Adrenal gland (tissue), 12 donors: Measurements from ENCODE around the gene WWOX. TPM values are rescaled to one million over a fixed set of nuclear protein-coding genes. Genes with fewer than 3 reads are reported as not detected.

Experiments
- DNase-seq, 7 donors: peaks; one replicate each; pipeline ENCODE4 v3.0.0-alpha.2; 2019 to 2020
- H3K27ac ChIP-seq, 5 donors: fragments of 200-600 bp; sonication (generic) in 4 of 5; 1 replicate in 3 of 5; 2 replicates in 2 of 5; pipeline versions ENCODE4 v1.5.1 to v1.8.0; 2016 to 2020; ENCODE audit warnings: mild to moderate bottlenecking in 1 of 5
- H3K27me3 ChIP-seq: fragments of 200-600 bp; 2 replicates; pipeline ENCODE4 v1.8.0; 2021
- H3K36me3 ChIP-seq, 2 donors: fragments of 200-600 bp; replicated peaks in 1 of 2; 1 replicate in 1 of 2; 2 replicates in 1 of 2; pipeline versions ENCODE4 v1.5.1 to v1.8.0; 2018 to 2022
- H3K4me1 ChIP-seq, 2 donors: fragments of 200-600 bp; replicated peaks in 1 of 2; 1 replicate in 1 of 2; 2 replicates in 1 of 2; pipeline versions ENCODE4 v1.5.1 to v1.8.0; 2018 to 2021
- H3K4me3 ChIP-seq, 4 donors: fragments of 200-600 bp; sonication (generic) in 3 of 4; one replicate each; pipeline ENCODE4 v1.5.1; 2016 to 2018
- H3K9me3 ChIP-seq, 3 donors: fragments of 200-600 bp; sonication (generic) in 1 of 3; replicated peaks in 1 of 3; 1 replicate in 2 of 3; 2 replicates in 1 of 3; pipeline versions ENCODE4 v1.5.1 to v1.8.0; 2016 to 2021
- CTCF ChIP-seq, 6 experiments: fragments of 450-650 bp in 4 of 6; fragments of 200-600 bp in 2 of 6; sonication (generic) in 1 of 6; IDR thresholded peaks; 1 replicate in 5 of 6; 2 replicates in 1 of 6; pipeline versions ENCODE4 v1.5.1 to v1.8.0; 2016 to 2021; ENCODE audit warnings: antibody characterized with exemption in 6 of 6, mild to moderate bottlenecking in 2 of 6, moderate library complexity in 1 of 6
- POLR2A ChIP-seq, 2 donors: fragments of 450-650 bp; IDR thresholded peaks; one replicate each; pipeline ENCODE4 v1.6.1; 2017; ENCODE audit warnings: antibody characterized with exemption in 2 of 2, mild to moderate bottlenecking in 2 of 2, moderate library complexity in 1 of 2
- WGBS, 4 donors: extraction: QIAGEN DNeasy Blood & Tissue Kit in 2 of 4; methylation state at CpG; one replicate each; pipeline versions ENCODE4 v1.1.5 to v1.1.7; 2013 to 2017; 5-methylcytosine and 5-hydroxymethylcytosine counted together
- intact Hi-C, 2 donors: fragments of 100-400 bp; cut with DNase I; formaldehyde crosslinking; loops; one replicate each; pipeline versions ENCODE4 v1.14.1 to v1.15.0; 2022 to 2023
- polyA plus RNA-seq, 3 donors: library from polyadenylated mRNA; stranded (reverse); fragments of 200-250 nt in 2 of 3; fragments of 350-450 nt in 1 of 3; fragmentation: Illumina TruSeq in 1 of 3; extraction: RNeasy Lipid Tissue Mini Kit (QIAGEN cat#74804) in 1 of 3; gene quantifications; one replicate each; pipeline ENCODE4 v1.2.3, GENCODE V29; 2013 to 2014
- total RNA-seq, 9 donors: library from RNA; depleted of rRNA in 4 of 9; stranded (reverse); fragments of >200 nt in 4 of 9; fragments of 120-200 nt in 1 of 9; fragmentation: NEBNext Ultra II Directional in 1 of 9; extraction: Animal tissue kit (Norgen Biotek cat#: 25700) in 1 of 9; gene quantifications; one replicate each; pipeline versions ENCODE4 v1.1.0 to v1.2.4, GENCODE V29; 2013 to 2023
- donor health status: healthy with polysubstance abuse.
- donor health status: Bipolar disorder and iron deficiency.
- donor health status: DM: yes; HTN: yes; CAD: no.
- donor health status: DM: no; HTN: no; CAD: no.
- donor health status: DM: no; HTN: no; CAD: no.
- donor health status: DM: yes; HTN: yes; CAD: no.

The WWOX gene
- total and polyA plus RNA-seq, 12 donors, result 11.8 to 74.6 (median 20.5) TPM

GRCh38 chr16:78390508-78391324 lies 291.3 kb downstream of the WWOX start:
- TF ChIP-seq CTCF (IDR thresholded peaks at IDR 0.05), result no peak
- H3K4me1 ChIP-seq, result no peaks in the 10 kb centered on the region
- H3K27me3 ChIP-seq, result no peaks in the 10 kb centered on the region
- H3K4me3 ChIP-seq, result no peak overlapping the region
- H3K9me3 ChIP-seq, result no peaks in the 10 kb centered on the region
- H3K27ac ChIP-seq, result no peak overlapping the region
- DNase-seq, result no peak
- no peaks in the 10 kb centered on the region for H3K36me3 ChIP-seq
- intact Hi-C loops, result no loop called here
- WGBS, 4 donors, result 87 to 95% (median 91%) methylated on average over 7 of the region's 7 CpGs

- no peak overlapping the region for H3K27ac ChIP-seq
- no peaks in the 10 kb centered on the region for H3K27me3 ChIP-seq
- H3K4me3 ChIP-seq, result no peak overlapping the region
- H3K9me3 ChIP-seq, result no peaks in the 10 kb centered on the region
- no peaks in the 10 kb centered on the region for H3K4me1 ChIP-seq
- no peak for DNase-seq
- no peaks in the 10 kb centered on the region for H3K36me3 ChIP-seq
- intact Hi-C loops, result no loop called here
- TF ChIP-seq POLR2A (IDR thresholded peaks at IDR 0.05) (no peak), CTCF (IDR thresholded peaks at IDR 0.05) (no peak)
- WGBS, 4 donors, result 76 to 82% (median 78%) methylated on average over 9 of the region's 9 CpGs
Measured at GRCh38 chr16:78392585-78393195, 293.2 kb downstream of the WWOX start.

- intact Hi-C loops, result no loop called here
- WGBS, 4 donors, result 80 to 89% (median 84%) methylated on average over 6 of the region's 6 CpGs
- no peak for TF ChIP-seq CTCF (IDR thresholded peaks at IDR 0.05)
- TF ChIP-seq POLR2A (IDR thresholded peaks at IDR 0.05), result no peak
Measured at GRCh38 chr16:78395035-78395434, 295.6 kb downstream of the WWOX start.

GRCh38 chr16:78396046-78396445 lies 296.6 kb downstream of the WWOX start:
- intact Hi-C loops, result no loop called here
- TF ChIP-seq POLR2A (IDR thresholded peaks at IDR 0.05) (no peak), CTCF (IDR thresholded peaks at IDR 0.05) (peak in 2 of 6 experiments; percentile 22 to 32)
- H3K4me3 ChIP-seq, result no peak overlapping the region
- H3K27ac ChIP-seq, result no peak overlapping the region
- no peaks in the 10 kb centered on the region for H3K36me3 ChIP-seq
- WGBS, 4 donors, result 80 to 87% (median 84%) methylated on average over 2 of the region's 2 CpGs
- H3K4me1 ChIP-seq, result no peaks in the 10 kb centered on the region
- no peaks in the 10 kb centered on the region for H3K27me3 ChIP-seq
- no peaks in the 10 kb centered on the region for H3K9me3 ChIP-seq
- DNase-seq, result no peak

More at GRCh38 chr16:78395035-78395434, 295.6 kb downstream of the WWOX start:
- Histone ChIP-seq H3K4me1 (no peaks in the 10 kb centered on the region), H3K27ac (no peak overlapping the region), H3K27me3 (no peaks in the 10 kb centered on the region), H3K9me3 (no peaks in the 10 kb centered on the region), H3K36me3 (no peaks in the 10 kb centered on the region), H3K4me3 (no peak overlapping the region)
- DNase-seq, result no peak
